Cardiac muscle cell (in vitro differentiated cells and primary cell): ENCODE measurements around the gene ETNK2. TPM values are rescaled to one million over a fixed set of nuclear protein-coding genes. Genes with fewer than 3 reads are reported as not detected.
A peak's percentile ranks its signal among the peaks of the same experiment; 100 is the strongest.

Experiments
- DNase-seq, 2 donors: peaks; one replicate each; pipeline versions ENCODE4 v3.0.0 to v3.0.0-alpha.2; 2010 to 2017; ENCODE audit warnings: low read depth in 1 of 2, low spot score in 1 of 2
- H3K27ac ChIP-seq: fragments of 200-600 bp; sonication (generic); 2 replicates; pipeline ENCODE4 v1.5.1; 2016
- H3K27me3 ChIP-seq: fragments of 200-600 bp; sonication (generic); 2 replicates; pipeline ENCODE4 v1.6.0; 2016; ENCODE audit warnings: control low read depth
- H3K36me3 ChIP-seq: fragments of 200-600 bp; sonication (generic); 2 replicates; pipeline ENCODE4 v1.5.1; 2016; ENCODE audit warnings: control low read depth
- H3K4me1 ChIP-seq: fragments of 200-600 bp; sonication (generic); 2 replicates; pipeline ENCODE4 v1.8.1; 2017; ENCODE audit warnings: low read depth, mild to moderate bottlenecking, mixed run types
- H3K4me3 ChIP-seq: fragments of 200-600 bp; sonication (generic); 2 replicates; pipeline ENCODE4 v1.5.1; 2016; ENCODE audit warnings: mild to moderate bottlenecking
- H3K9me3 ChIP-seq: fragments of 200-600 bp; sonication (generic); 2 replicates; pipeline ENCODE4 v1.5.1; 2017; ENCODE audit warnings: low read depth, mild to moderate bottlenecking, control low read depth
- CTCF ChIP-seq: IDR thresholded peaks from 2 replicates; pipeline ENCODE4 v1.5.1; 2012; ENCODE audit warnings: low read depth, mild to moderate bottlenecking, low read length
- polyA plus RNA-seq: library from polyadenylated mRNA; unstranded; fragments of >200 nt; fragmentation: Nextera tagmentation; extraction: Ambion mirVana; gene quantifications from 2 replicates; pipeline ENCODE4 v1.2.1, GENCODE V29; 2016
- total RNA-seq: library from RNA; depleted of rRNA; stranded (reverse); fragments of >200 nt; gene quantifications from 2 replicates; pipeline ENCODE4 v1.2.3, GENCODE V29; 2016

ETNK2 gene
- total and polyA plus RNA-seq, 2 experiments from 2014 or later, result 24.7 to 29.9 TPM

- peaks cover 4% of the 10 kb centered on the region for H3K27me3 ChIP-seq
- H3K27ac ChIP-seq, result no peak within 1 kb of the TSS
- DNase-seq, result no peak
- no peak within 1 kb of the TSS for H3K4me3 ChIP-seq
- no peaks in the 10 kb centered on the region for H3K4me1 ChIP-seq
- TF ChIP-seq CTCF, result no peak
- H3K9me3 ChIP-seq, result no peaks in the 10 kb centered on the region
- H3K36me3 ChIP-seq, result no peaks in the 10 kb centered on the region
These were observed 14.4 kb upstream of the ETNK2 start, which contains the start of gene REN for GRCh38 chr1:204166219-204166618. Gene REN, minus strand, starts transcription at chr1:204166337. Its CDS starts 44 bp downstream, at chr1:204166293.

- H3K36me3 ChIP-seq, result no peaks in the 10 kb centered on the region
- no peaks in the 10 kb centered on the region for H3K9me3 ChIP-seq
- no peaks in the 10 kb centered on the region for H3K4me1 ChIP-seq
- H3K4me3 ChIP-seq, result no peak overlapping the region
- peak; percentile 99 for TF ChIP-seq CTCF
- H3K27me3 ChIP-seq, result peaks cover 17% of the 10 kb centered on the region
- peak; percentile 72 to 79 for DNase-seq
- H3K27ac ChIP-seq, result no peak overlapping the region
These were observed 10.7 kb upstream of the ETNK2 start for GRCh38 chr1:204162494-204163074.

GRCh38 chr1:204161609-204162493 is 10.0 kb upstream of the ETNK2 start:
- no peak overlapping the region for H3K27ac ChIP-seq
- no peak for TF ChIP-seq CTCF
- no peak overlapping the region for H3K4me3 ChIP-seq
- no peaks in the 10 kb centered on the region for H3K36me3 ChIP-seq
- no peaks in the 10 kb centered on the region for H3K4me1 ChIP-seq
- no peak for DNase-seq
- H3K27me3 ChIP-seq, result peaks cover 17% of the 10 kb centered on the region
- no peaks in the 10 kb centered on the region for H3K9me3 ChIP-seq

- Histone ChIP-seq H3K27me3 (peaks cover 17% of the 10 kb centered on the region), H3K4me1 (no peaks in the 10 kb centered on the region), H3K27ac (no peak overlapping the region), H3K4me3 (no peak overlapping the region), H3K9me3 (no peaks in the 10 kb centered on the region), H3K36me3 (no peaks in the 10 kb centered on the region)
- no peak for DNase-seq
- TF ChIP-seq CTCF, result no peak
These were observed 6.1 kb upstream of the ETNK2 start for GRCh38 chr1:204157962-204158361.

- H3K27me3 ChIP-seq, result peaks cover 12% of the 10 kb centered on the region
- no peak for TF ChIP-seq CTCF
- no peaks in the 10 kb centered on the region for H3K9me3 ChIP-seq
- H3K27ac ChIP-seq, result no peak overlapping the region
- H3K4me3 ChIP-seq, result no peak overlapping the region
- no peak for DNase-seq
- no peaks in the 10 kb centered on the region for H3K4me1 ChIP-seq
- no peaks in the 10 kb centered on the region for H3K36me3 ChIP-seq
These were observed 4.0 kb upstream of the ETNK2 start for GRCh38 chr1:204155881-204156280.
